Hepatocyte (in vitro differentiated cells): ENCODE data around the gene LRRFIP1. TPM values are rescaled to one million over a fixed set of nuclear protein-coding genes. Genes with fewer than 3 reads are reported as not detected.

Experiments used
- DNase-seq: peaks from one replicate; pipeline ENCODE4 v3.0.0-alpha.2; 2016; ENCODE audit warnings: low spot score
- H2AFZ ChIP-seq: fragments of 200-600 bp; sonication (generic); 2 replicates; pipeline ENCODE4 v1.6.0; 2016; ENCODE audit warnings: antibody characterized with exemption, mild to moderate bottlenecking
- H3K27ac ChIP-seq: fragments of 200-600 bp; sonication (generic); 2 replicates; pipeline ENCODE4 v1.5.1; 2016; ENCODE audit warnings: mild to moderate bottlenecking
- H3K27me3 ChIP-seq: fragments of 200-600 bp; sonication (generic); 2 replicates; pipeline ENCODE4 v1.6.1; 2016
- H3K36me3 ChIP-seq: fragments of 200-600 bp; sonication (generic); replicated peaks from 2 replicates; pipeline ENCODE4 v1.5.1; 2016; ENCODE audit warnings: low read depth; ENCODE audit not compliant: insufficient read depth
- H3K4me1 ChIP-seq: fragments of 200-600 bp; sonication (generic); 2 replicates; pipeline ENCODE4 v1.5.1; 2016; ENCODE audit warnings: mild to moderate bottlenecking, moderate library complexity; ENCODE audit not compliant: insufficient read depth
- H3K4me2 ChIP-seq: fragments of 200-600 bp; sonication (generic); 2 replicates; pipeline ENCODE4 v1.6.0; 2016
- H3K4me3 ChIP-seq: fragments of 200-600 bp; sonication (generic); 2 replicates; pipeline ENCODE4 v1.5.1; 2016; ENCODE audit warnings: mild to moderate bottlenecking
- H3K79me2 ChIP-seq: fragments of 200-600 bp; sonication (generic); 2 replicates; pipeline ENCODE4 v1.6.0; 2017; ENCODE audit warnings: mild to moderate bottlenecking
- H3K9me2 ChIP-seq: fragments of 200-600 bp; sonication (generic); replicated peaks from 2 replicates; pipeline ENCODE4 v1.6.0; 2017; ENCODE audit warnings: mild to moderate bottlenecking; ENCODE audit not compliant: insufficient read depth
- H3K9me3 ChIP-seq: fragments of 200-600 bp; sonication (generic); 2 replicates; pipeline ENCODE4 v1.5.1; 2016; ENCODE audit warnings: low read depth, mild to moderate bottlenecking
- H4K20me1 ChIP-seq: fragments of 200-600 bp; sonication (generic); 2 replicates; pipeline ENCODE4 v1.6.0; 2016; ENCODE audit warnings: mild to moderate bottlenecking; ENCODE audit not compliant: insufficient read depth, poor library complexity, severe bottlenecking
- EZH2 ChIP-seq: fragments of 200-600 bp; sonication (generic); IDR thresholded peaks from 2 replicates; pipeline ENCODE4 v1.6.1; 2016; ENCODE audit warnings: antibody characterized with exemption, mild to moderate bottlenecking, borderline replicate concordance
- EZH2phosphoT487 ChIP-seq: fragments of 200-600 bp; sonication (generic); IDR thresholded peaks from one replicate; pipeline ENCODE4 v1.6.1; 2018; ENCODE audit warnings: antibody characterized with exemption, mild to moderate bottlenecking, low read depth, moderate library complexity; ENCODE audit not compliant: unreplicated experiment, severe bottlenecking
- WGBS: methylation state at CpG from one replicate; pipeline ENCODE4 v1.1.6; 2016; ENCODE audit warnings: low lambda C conversion rate; ENCODE audit errors: missing lambda C conversion rate; 5-methylcytosine and 5-hydroxymethylcytosine counted together
- polyA plus RNA-seq: library from polyadenylated mRNA; unstranded; fragments of >200 nt; fragmentation: Nextera tagmentation; extraction: Ambion mirVana; gene quantifications from 2 replicates; pipeline ENCODE4 v1.2.1, GENCODE V29; 2016
- total RNA-seq: library from RNA; depleted of rRNA; stranded (reverse); fragments of >200 nt; gene quantifications from 2 replicates; pipeline ENCODE4 v1.2.3, GENCODE V29; 2014
- TF ChIP-seq, protein P1 (sequence below): fragments of 200-600 bp; sonication (generic); IDR thresholded peaks from 2 replicates; pipeline ENCODE4 v1.5.1; 2016; ENCODE audit warnings: antibody characterized with exemption, mild to moderate bottlenecking; ENCODE audit not compliant: poor library complexity

LRRFIP1 gene
- total and polyA plus RNA-seq, 2 experiments from 2014 or later = 42.7 to 64.1 TPM

DNA sequence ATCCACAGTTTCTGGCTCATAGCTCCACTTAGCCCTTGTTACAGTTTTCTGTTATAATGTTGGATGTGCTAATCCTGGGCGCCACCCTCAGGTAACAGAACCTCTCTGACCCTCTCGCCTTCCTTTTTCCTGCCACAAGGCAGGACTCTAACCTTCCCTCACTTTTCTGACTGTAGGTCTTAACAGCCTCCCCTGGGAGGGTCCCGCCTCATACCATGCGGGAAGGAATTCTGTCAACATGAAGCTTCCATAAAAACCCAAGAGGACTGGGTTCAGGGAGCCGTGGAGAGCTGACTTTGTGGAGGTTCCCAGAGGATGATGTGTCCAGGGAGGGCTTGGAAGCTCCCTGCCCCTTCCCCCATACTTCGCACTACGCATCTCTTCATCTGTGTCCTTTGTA, 25.0 kb upstream of the LRRFIP1 start:
- DNase-seq = no peak
- Histone ChIP-seq H3K9me2 (no peaks in the 10 kb centered on the region), H3K4me3 (no peak overlapping the region), H3K4me2 (no peak overlapping the region), H3K4me1 (peaks cover 33% of the 10 kb centered on the region), H3K9me3 (no peaks in the 10 kb centered on the region), H3K36me3 (no peaks in the 10 kb centered on the region), H3K27ac (no peak overlapping the region), H2AFZ (no peak overlapping the region), H3K79me2 (no peaks in the 10 kb centered on the region), H3K27me3 (no peaks in the 10 kb centered on the region), H4K20me1 (no peaks in the 10 kb centered on the region)
- 83% methylated on average over 7 of the region's 7 CpGs for WGBS
- no peak for TF ChIP-seq EZH2phosphoT487
- TF ChIP-seq, protein P1, sequence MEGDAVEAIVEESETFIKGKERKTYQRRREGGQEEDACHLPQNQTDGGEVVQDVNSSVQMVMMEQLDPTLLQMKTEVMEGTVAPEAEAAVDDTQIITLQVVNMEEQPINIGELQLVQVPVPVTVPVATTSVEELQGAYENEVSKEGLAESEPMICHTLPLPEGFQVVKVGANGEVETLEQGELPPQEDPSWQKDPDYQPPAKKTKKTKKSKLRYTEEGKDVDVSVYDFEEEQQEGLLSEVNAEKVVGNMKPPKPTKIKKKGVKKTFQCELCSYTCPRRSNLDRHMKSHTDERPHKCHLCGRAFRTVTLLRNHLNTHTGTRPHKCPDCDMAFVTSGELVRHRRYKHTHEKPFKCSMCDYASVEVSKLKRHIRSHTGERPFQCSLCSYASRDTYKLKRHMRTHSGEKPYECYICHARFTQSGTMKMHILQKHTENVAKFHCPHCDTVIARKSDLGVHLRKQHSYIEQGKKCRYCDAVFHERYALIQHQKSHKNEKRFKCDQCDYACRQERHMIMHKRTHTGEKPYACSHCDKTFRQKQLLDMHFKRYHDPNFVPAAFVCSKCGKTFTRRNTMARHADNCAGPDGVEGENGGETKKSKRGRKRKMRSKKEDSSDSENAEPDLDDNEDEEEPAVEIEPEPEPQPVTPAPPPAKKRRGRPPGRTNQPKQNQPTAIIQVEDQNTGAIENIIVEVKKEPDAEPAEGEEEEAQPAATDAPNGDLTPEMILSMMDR = no peak
- TF ChIP-seq EZH2 = no peak

- H3K4me2 ChIP-seq = peak overlapping the region; percentile 60
- TF ChIP-seq, protein P1 = no peak
- no peak for TF ChIP-seq EZH2
- no peak for TF ChIP-seq EZH2phosphoT487
- WGBS = 87% methylated on average over 13 of the region's 13 CpGs
- H3K27me3 ChIP-seq = no peaks in the 10 kb centered on the region
- H3K9me3 ChIP-seq = no peaks in the 10 kb centered on the region
- H3K9me2 ChIP-seq = no peaks in the 10 kb centered on the region
- DNase-seq = no peak
- no peaks in the 10 kb centered on the region for H3K36me3 ChIP-seq
- peaks cover 33% of the 10 kb centered on the region for H3K4me1 ChIP-seq
- peak overlapping the region; percentile 57 for H2AFZ ChIP-seq
- no peaks in the 10 kb centered on the region for H4K20me1 ChIP-seq
- H3K27ac ChIP-seq = peak overlapping the region; percentile 13
- no peaks in the 10 kb centered on the region for H3K79me2 ChIP-seq
- no peak overlapping the region for H3K4me3 ChIP-seq
Measured at GRCh38 chr2:237603049-237603717, 24.2 kb upstream of the LRRFIP1 start.

DNA sequence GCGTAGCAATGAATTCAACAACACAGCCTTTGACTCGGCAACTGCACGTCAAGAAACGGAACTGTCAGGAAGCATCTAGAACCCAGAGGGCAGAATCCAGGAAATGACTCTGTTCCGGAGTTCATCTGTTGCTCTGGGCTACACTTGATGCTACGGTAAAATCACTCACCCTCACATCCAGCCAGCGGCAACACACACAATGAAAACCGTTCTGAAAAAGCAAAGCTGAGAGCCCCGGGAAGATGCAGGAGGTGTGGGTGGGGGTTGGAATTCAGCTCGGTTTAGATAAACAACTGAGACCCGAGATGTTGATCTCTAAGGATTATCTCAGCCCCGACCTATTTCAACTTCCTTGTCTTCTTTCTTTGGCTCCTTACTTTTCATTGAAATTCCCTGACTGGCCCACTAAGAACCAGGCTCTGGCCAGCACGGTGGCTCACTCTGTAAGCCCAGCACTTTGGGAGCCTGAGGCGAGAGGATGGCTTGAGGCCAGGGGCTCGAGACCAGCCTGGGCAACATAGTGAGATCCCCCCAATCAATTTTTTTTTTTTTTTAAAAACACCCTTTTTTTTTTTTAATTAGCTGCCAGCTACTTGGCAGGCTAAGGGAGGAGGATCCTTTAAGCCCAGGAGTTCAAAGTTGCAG, 23.5 kb upstream of the LRRFIP1 start:
- no peak for DNase-seq
- TF ChIP-seq, protein P1 = no peak
- no peak for TF ChIP-seq EZH2
- WGBS = 26% methylated on average over 15 of the region's 15 CpGs

More for the DNA sequence above, 23.5 kb upstream of the LRRFIP1 start:
- H2AFZ ChIP-seq = peak overlapping the region; percentile 57
- H3K79me2 ChIP-seq = no peaks in the 10 kb centered on the region
- H3K9me2 ChIP-seq = no peaks in the 10 kb centered on the region
- H3K9me3 ChIP-seq = no peaks in the 10 kb centered on the region
- H3K4me1 ChIP-seq = peaks cover 33% of the 10 kb centered on the region
- H3K4me2 ChIP-seq = peak overlapping the region; percentile 60
- peak overlapping the region; percentile 13 for H3K27ac ChIP-seq
- H3K27me3 ChIP-seq = no peaks in the 10 kb centered on the region
- H3K36me3 ChIP-seq = no peaks in the 10 kb centered on the region
- no peaks in the 10 kb centered on the region for H4K20me1 ChIP-seq
- H3K4me3 ChIP-seq = no peak overlapping the region
